ENCODE data around the gene CACNA2D3.

Gene CACNA2D3

GRCh38 chr3:54518011-54518675, 395.8 kb downstream of the CACNA2D3 start:
- TF ChIP-seq TAF1 (IDR thresholded peaks at IDR 0.05; ENCODE audit: borderline replicate concordance, insufficient read depth, low read length) (no peak), SIN3A (IDR thresholded peaks at IDR 0.05; ENCODE audit: borderline replicate concordance, insufficient read depth, low read length) (no peak), FOXP2 (optimal IDR thresholded peaks at IDR 0.05; ENCODE audit: borderline replicate concordance, extremely low read depth, extremely low read length, insufficient read depth) (no peak), POLR2AphosphoS5 (IDR thresholded peaks at IDR 0.05; ENCODE audit: low read depth, low read length) (no peak), REST (IDR thresholded peaks at IDR 0.05; ENCODE audit: insufficient read depth in 1 of 2, low read depth in 2 of 2, low read length in 2 of 2) (no peak)

- TF ChIP-seq SIN3A (IDR thresholded peaks at IDR 0.05; ENCODE audit: borderline replicate concordance, insufficient read depth, low read length) (no peak), FOXP2 (optimal IDR thresholded peaks at IDR 0.05; ENCODE audit: borderline replicate concordance, extremely low read depth, extremely low read length, insufficient read depth) (no peak), POLR2AphosphoS5 (IDR thresholded peaks at IDR 0.05; ENCODE audit: low read depth, low read length) (no peak), TAF1 (IDR thresholded peaks at IDR 0.05; ENCODE audit: borderline replicate concordance, insufficient read depth, low read length) (no peak), REST (IDR thresholded peaks at IDR 0.05; ENCODE audit: insufficient read depth in 1 of 2, low read depth in 2 of 2, low read length in 2 of 2) (no peak)
These were observed 397.1 kb downstream of the CACNA2D3 start for GRCh38 chr3:54519493-54519892.

GRCh38 chr3:54520060-54520459, 397.7 kb downstream of the CACNA2D3 start:
- TF ChIP-seq SIN3A (IDR thresholded peaks at IDR 0.05; ENCODE audit: borderline replicate concordance, insufficient read depth, low read length) (no peak), REST (IDR thresholded peaks at IDR 0.05; ENCODE audit: insufficient read depth in 1 of 2, low read depth in 2 of 2, low read length in 2 of 2) (no peak), TAF1 (IDR thresholded peaks at IDR 0.05; ENCODE audit: borderline replicate concordance, insufficient read depth, low read length) (no peak), POLR2AphosphoS5 (IDR thresholded peaks at IDR 0.05; ENCODE audit: low read depth, low read length) (no peak), FOXP2 (optimal IDR thresholded peaks at IDR 0.05; ENCODE audit: borderline replicate concordance, extremely low read depth, extremely low read length, insufficient read depth) (no peak)

- TF ChIP-seq TAF1 (IDR thresholded peaks at IDR 0.05; ENCODE audit: borderline replicate concordance, insufficient read depth, low read length) (no peak), REST (IDR thresholded peaks at IDR 0.05; ENCODE audit: insufficient read depth in 1 of 2, low read depth in 2 of 2, low read length in 2 of 2) (no peak), SIN3A (IDR thresholded peaks at IDR 0.05; ENCODE audit: borderline replicate concordance, insufficient read depth, low read length) (no peak), POLR2AphosphoS5 (IDR thresholded peaks at IDR 0.05; ENCODE audit: low read depth, low read length) (no peak)
These were observed 405.2 kb downstream of the CACNA2D3 start for GRCh38 chr3:54527521-54527920.
